Lung (tissue), 16 donors: ENCODE data around the gene NCAN. TPM values are rescaled to one million over a fixed set of nuclear protein-coding genes. Genes with fewer than 3 reads are reported as not detected.

ENCODE experiments used
- ATAC-seq: fragments of 200-7000 bp; cut with Tn5 transposase; one replicate; pipeline ENCODE4 v1.9.1; 2020; ENCODE audit warnings: moderate number of reproducible peaks; ENCODE audit not compliant: insufficient read depth, low FRiP score
- DNase-seq, 3 donors: peaks; one replicate each; pipeline ENCODE4 v3.0.0-alpha.2; 2013 to 2017
- H3K27ac ChIP-seq, 2 donors: one replicate each; pipeline ENCODE4 v1.5.1; 2013; ENCODE audit warnings: mild to moderate bottlenecking in 2 of 2, moderate library complexity in 2 of 2, control low read depth in 1 of 2, inconsistent platforms in 1 of 2, low read depth in 1 of 2, low read length in 1 of 2
- H3K27me3 ChIP-seq, 3 donors: one replicate each; pipeline ENCODE4 v1.5.1; 2013; ENCODE audit warnings: low read length in 2 of 3; ENCODE audit not compliant: control insufficient read depth in 3 of 3, insufficient read depth in 3 of 3
- H3K36me3 ChIP-seq, 4 donors: one replicate each; pipeline ENCODE4 v1.5.1; 2013; ENCODE audit warnings: low read length in 4 of 4, mild to moderate bottlenecking in 1 of 4, moderate library complexity in 1 of 4; ENCODE audit not compliant: control insufficient read depth in 4 of 4, insufficient read depth in 4 of 4
- H3K4me1 ChIP-seq, 5 donors: one replicate each; pipeline ENCODE4 v1.5.1; 2013; ENCODE audit warnings: low read length in 5 of 5, mild to moderate bottlenecking in 2 of 5, moderate library complexity in 1 of 5; ENCODE audit not compliant: control insufficient read depth in 5 of 5, insufficient read depth in 5 of 5
- H3K4me3 ChIP-seq: one replicate; pipeline ENCODE4 v1.5.1; 2013; ENCODE audit warnings: mild to moderate bottlenecking, control low read depth, moderate library complexity
- H3K9ac ChIP-seq, 2 donors: one replicate each; pipeline ENCODE4 v1.5.1; 2013; ENCODE audit warnings: low read length in 2 of 2, control low read depth in 1 of 2; ENCODE audit not compliant: insufficient read depth in 1 of 2
- H3K9me3 ChIP-seq, 4 donors: one replicate each; pipeline ENCODE4 v1.5.1; 2013; ENCODE audit warnings: low read length in 3 of 4, mild to moderate bottlenecking in 1 of 4, moderate library complexity in 1 of 4; ENCODE audit not compliant: control insufficient read depth in 4 of 4, insufficient read depth in 3 of 4
- CTCF ChIP-seq: IDR thresholded peaks from 2 replicates; pipeline ENCODE4 v1.5.1; 2012; ENCODE audit warnings: mild to moderate bottlenecking; ENCODE audit errors: control extremely low read depth, extremely low read depth
- WGBS, 2 donors: extraction: QIAGEN DNeasy Blood & Tissue Kit; methylation state at CpG; one replicate each; pipeline ENCODE4 v1.1.7; 2013; 5-methylcytosine and 5-hydroxymethylcytosine counted together
- long read RNA-seq, 5 donors: transcript quantifications; one replicate each; lab custom pipeline, GENCODE V29; 2026
- polyA plus RNA-seq, 2 donors: library from polyadenylated mRNA; stranded (reverse); fragments of 200-250 nt; gene quantifications; one replicate each; pipeline ENCODE4 v1.2.1, GENCODE V29; 2013
- total RNA-seq, 2 donors: library from RNA; depleted of rRNA in 1 of 2; stranded (reverse); fragments of >200 nt in 1 of 2; gene quantifications; one replicate each; pipeline ENCODE4 v1.2.1, GENCODE V29; 2014 to 2021
- donor health status: control.
- donor health status: control.
- donor health status: Bipolar disorder and iron deficiency.
- donor health status: healthy.
- donor health status: DM: yes; HTN: yes; CAD: no.

NCAN gene
- under 1 TPM; 0.03 to 0.06 TPM for total RNA-seq
- under 1 TPM in 1 of 2 donors, not detected in 1; 0.01 TPM for polyA plus RNA-seq
- long read RNA-seq, donor 1: 0 reads
- long read RNA-seq, donor 2: 0 reads
- long read RNA-seq, donor 3: 0 reads
- long read RNA-seq, donor 4: 0 reads
- long read RNA-seq, donor 5: 0 reads

- peaks cover 0 to 9% (median 0%) of the 10 kb centered on the region in 5 donors for H3K4me1 ChIP-seq
- no peak for ATAC-seq
- H3K9me3 ChIP-seq: peaks cover 0 to 5% (median 0%) of the 10 kb centered on the region in 4 donors
- H3K27ac ChIP-seq: no peak within 1 kb of the TSS
- 9% methylated on average over 49 to 54 of the region's 54 CpGs for WGBS, 2 donors
- no peak for DNase-seq
- no peaks in the 10 kb centered on the region for H3K36me3 ChIP-seq
- H3K4me3 ChIP-seq: no peak within 1 kb of the TSS
- H3K27me3 ChIP-seq: peaks cover 7 to 36% (median 22%) of the 10 kb centered on the region in 3 donors
- H3K9ac ChIP-seq: no peak within 1 kb of the TSS
- no peak for TF ChIP-seq CTCF
Observed at GRCh38 chr19:19211499-19212420, at the start of gene NCAN. NCAN (plus strand) TSS chr19:19211958; CDS start chr19:19216954, 4,996 bp downstream.

GRCh38 chr19:19162495-19162894, 49.3 kb upstream of the NCAN start:
- Histone ChIP-seq H3K27ac (no peak overlapping the region), H3K27me3 (no peaks in the 10 kb centered on the region), H3K36me3 (no peaks in the 10 kb centered on the region), H3K4me3 (no peak overlapping the region), H3K9ac (no peak overlapping the region), H3K9me3 (no peaks in the 10 kb centered on the region), H3K4me1 (no peaks in the 10 kb centered on the region)
- no peak for ATAC-seq
- 91 to 93% methylated on average over 7 of the region's 7 CpGs for WGBS, 2 donors
- no peak for DNase-seq
- no peak for TF ChIP-seq CTCF

- TF ChIP-seq CTCF: no peak
- Histone ChIP-seq H3K27me3 (no peaks in the 10 kb centered on the region), H3K4me1 (peaks cover 0 to 3% (median 0%) of the 10 kb centered on the region in 5 donors), H3K9me3 (no peaks in the 10 kb centered on the region), H3K27ac (no peak overlapping the region), H3K9ac (no peak overlapping the region), H3K4me3 (no peak overlapping the region), H3K36me3 (no peaks in the 10 kb centered on the region)
- 94 to 97% methylated on average over 1 of the region's 1 CpG for WGBS, 2 donors
- ATAC-seq (no peak), DNase-seq (no peak)
Observed at GRCh38 chr19:19165396-19165795, 46.4 kb upstream of the NCAN start.
